GM18951 (cell line): ENCODE data around the gene PCDHAC1.

Experiments
- POLR2A ChIP-seq: IDR thresholded peaks from 4 replicates; pipeline ENCODE4 v1.6.1; 2011; ENCODE audit warnings: mild to moderate bottlenecking; ENCODE audit not compliant: insufficient read length, insufficient read depth; ENCODE audit errors: extremely low read depth
- in situ Hi-C: fragments of 300-500 bp; cut with MboI; formaldehyde crosslinking; loops from one replicate; pipeline ENCODE4 v1.12.0; 2022; ENCODE audit warnings: low sequenced_read_pairs, mixed read lengths, inconsistent platforms; ENCODE audit not compliant: unreplicated experiment

PCDHAC1 gene

DNA sequence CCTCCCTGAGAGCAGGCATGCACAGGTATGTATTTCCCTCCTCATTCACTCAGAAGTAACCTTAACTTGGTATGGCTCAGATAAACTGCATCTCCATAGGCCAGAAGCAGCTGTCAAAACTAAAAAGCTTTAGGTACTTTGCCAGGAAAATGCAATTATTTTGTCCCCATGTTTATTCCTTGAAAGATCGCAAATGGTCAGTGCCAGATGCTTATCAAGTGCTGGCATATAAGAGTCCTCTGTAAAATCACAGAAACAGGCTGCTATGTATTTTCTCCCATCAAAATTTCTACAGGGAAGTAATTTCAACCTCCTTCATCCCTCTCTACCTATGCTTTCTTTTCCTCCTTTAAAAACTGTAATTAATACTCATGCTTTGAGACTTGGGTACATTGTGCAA lies 52.9 kb downstream of the PCDHAC1 start:
- no peak for TF ChIP-seq POLR2A
- in situ Hi-C loops: no loop called here
